H1 (cell line): ENCODE results near the gene MACROH2A1. TPM values are rescaled to one million over a fixed set of nuclear protein-coding genes. Genes with fewer than 3 reads are reported as not detected.

Experiments used
- CTCF ChIA-PET: fragments of 300-600 bp; sonication (Branson Sonifier 250); formaldehyde crosslinking; loops from one replicate; lab custom pipeline; 2021; ENCODE audit not compliant: partially characterized antibody; lab: Charles Lee
- POLR2A ChIA-PET: fragments of 300-600 bp; sonication (Branson Sonifier 250); formaldehyde crosslinking; loops from one replicate; lab custom pipeline; 2021; ENCODE audit warnings: inconsistent platforms; ENCODE audit not compliant: partially characterized antibody; lab: Charles Lee
- DNase-seq, 2 experiments: peaks; one replicate each; pipeline versions ENCODE4 v3.0.0 to v3.0.0-alpha.2; 2010 to 2022; ENCODE audit warnings: low spot score in 2 of 2, low read depth in 1 of 2, mixed read lengths in 1 of 2
- FAIRE-seq: peaks from 2 replicates; lab custom pipeline; 2011; peaks lifted over from hg19 to GRCh38; lab: Jason Lieb, UNC
- H2AFZ ChIP-seq: 2 replicates; pipeline ENCODE4 v1.8.1; 2012; ENCODE audit warnings: low read length, inconsistent platforms
- H2AK5ac ChIP-seq: 2 replicates; pipeline ENCODE4 v1.6.1; 2013; ENCODE audit warnings: low read depth, low read length
- H2BK120ac ChIP-seq: replicated peaks from 2 replicates; pipeline ENCODE3; 2013; ENCODE audit warnings: low read depth, low read length, inconsistent platforms
- H2BK12ac ChIP-seq: 2 replicates; pipeline ENCODE4 v1.6.1; 2013; ENCODE audit warnings: low read depth, low read length
- H2BK15ac ChIP-seq: 2 replicates; pipeline ENCODE4 v1.6.1; 2013; ENCODE audit warnings: low read length
- H2BK20ac ChIP-seq: 2 replicates; pipeline ENCODE4 v1.6.1; 2013; ENCODE audit warnings: low read length
- H2BK5ac ChIP-seq: 2 replicates; pipeline ENCODE4 v1.6.1; 2013; ENCODE audit warnings: low read depth, low read length
- H3K14ac ChIP-seq: 2 replicates; pipeline ENCODE4 v1.6.1; 2013; ENCODE audit warnings: inconsistent platforms; ENCODE audit not compliant: insufficient read length
- H3K18ac ChIP-seq: 2 replicates; pipeline ENCODE4 v1.6.1; 2013; ENCODE audit warnings: low read length; ENCODE audit errors: extremely low read depth
- H3K23ac ChIP-seq: 2 replicates; pipeline ENCODE4 v1.6.1; 2013; ENCODE audit warnings: inconsistent platforms; ENCODE audit not compliant: insufficient read length
- H3K23me2 ChIP-seq: 2 replicates; pipeline ENCODE4 v1.6.1; 2013; ENCODE audit warnings: low read depth, low read length
- H3K27ac ChIP-seq: 2 replicates; pipeline ENCODE4 v1.6.1; 2011; ENCODE audit warnings: low read depth, low read length, inconsistent platforms
- H3K27me3 ChIP-seq, 4 experiments: replicated peaks in 1 of 4; 1 replicate in 1 of 4; 2 replicates in 3 of 4; pipeline versions ENCODE4 v1.6.1 to v1.8.1; 2011 to 2013; ENCODE audit warnings: low read length in 3 of 4, mild to moderate bottlenecking in 3 of 4, inconsistent platforms in 2 of 4, mixed read lengths in 2 of 4, moderate library complexity in 1 of 4; ENCODE audit not compliant: control insufficient read depth in 3 of 4, insufficient read depth in 3 of 4; ENCODE audit errors: extremely low read depth in 1 of 4
- H3K36me3 ChIP-seq, 4 experiments: 2 replicates each; pipeline versions ENCODE4 v1.6.1 to v1.8.1; 2011 to 2013; ENCODE audit warnings: mild to moderate bottlenecking in 4 of 4, low read length in 3 of 4, moderate library complexity in 2 of 4, control low read depth in 1 of 4, inconsistent platforms in 1 of 4; ENCODE audit not compliant: insufficient read depth in 4 of 4, control insufficient read depth in 2 of 4
- H3K4ac ChIP-seq: replicated peaks from 2 replicates; pipeline ENCODE3; 2013; ENCODE audit warnings: low read length, low read depth, mixed read lengths, inconsistent platforms; ENCODE audit not compliant: insufficient read length
- H3K4me1 ChIP-seq, 4 experiments: replicated peaks in 1 of 4; 1 replicate in 1 of 4; 2 replicates in 3 of 4; pipeline versions ENCODE4 v1.6.1 to v1.8.1; 2011 to 2013; ENCODE audit warnings: low read length in 3 of 4, inconsistent platforms in 2 of 4, mixed read lengths in 1 of 4; ENCODE audit not compliant: insufficient read depth in 4 of 4, control insufficient read depth in 3 of 4
- H3K4me2 ChIP-seq, 2 experiments: 2 replicates each; pipeline versions ENCODE4 v1.6.1 to v1.8.1; 2011 to 2013; ENCODE audit warnings: low read depth in 2 of 2, low read length in 2 of 2, control low read depth in 1 of 2, inconsistent platforms in 1 of 2, mild to moderate bottlenecking in 1 of 2; ENCODE audit not compliant: insufficient read depth in 1 of 2
- H3K4me3 ChIP-seq, 4 experiments: fragments of 200-600, 300-600 bp in 1 of 4; sonication (generic), shearing (Covaris generic), sonication (Bioruptor Twin) in 1 of 4; 2 replicates each; pipeline versions ENCODE4 v1.5.1 to v1.8.1; 2011 to 2016; ENCODE audit warnings: low read length in 4 of 4, low read depth in 3 of 4, control low read depth in 2 of 4, inconsistent platforms in 2 of 4, mild to moderate bottlenecking in 2 of 4, mixed read lengths in 1 of 4, moderate library complexity in 1 of 4; ENCODE audit not compliant: insufficient read depth in 2 of 4; ENCODE audit errors: extremely low read depth in 1 of 4
- H3K56ac ChIP-seq: replicated peaks from 2 replicates; pipeline ENCODE3; 2013; ENCODE audit warnings: low read depth, mild to moderate bottlenecking, mixed read lengths, low read length, inconsistent platforms; ENCODE audit not compliant: insufficient read length
- H3K79me1 ChIP-seq: 2 replicates; pipeline ENCODE4 v1.6.1; 2013; ENCODE audit warnings: low read depth, low read length, control low read depth
- H3K79me2 ChIP-seq, 2 experiments: 2 replicates each; pipeline versions ENCODE4 v1.6.1 to v1.8.1; 2012 to 2013; ENCODE audit warnings: low read length in 2 of 2, mild to moderate bottlenecking in 2 of 2, inconsistent platforms in 1 of 2; ENCODE audit not compliant: insufficient read depth in 2 of 2, control insufficient read depth in 1 of 2
- H3K9ac ChIP-seq, 4 experiments: replicated peaks in 1 of 4; 1 replicate in 1 of 4; 2 replicates in 3 of 4; pipeline versions ENCODE4 v1.6.1 to v1.8.1; 2011 to 2013; ENCODE audit warnings: low read depth in 3 of 4, low read length in 3 of 4, control low read depth in 2 of 4, mild to moderate bottlenecking in 2 of 4, moderate library complexity in 2 of 4, inconsistent platforms in 1 of 4; ENCODE audit errors: extremely low read depth in 1 of 4
- H3K9me3 ChIP-seq, 2 experiments: 2 replicates each; pipeline versions ENCODE4 v1.6.1 to v1.8.1; 2012 to 2013; ENCODE audit warnings: mild to moderate bottlenecking in 2 of 2, moderate library complexity in 2 of 2, control low read depth in 1 of 2, inconsistent platforms in 1 of 2, low read depth in 1 of 2, low read length in 1 of 2, mixed read lengths in 1 of 2; ENCODE audit not compliant: insufficient read depth in 2 of 2
- H4K20me1 ChIP-seq, 2 experiments: replicated peaks in 1 of 2; 2 replicates each; pipeline versions ENCODE3 to v1.8.1; 2011 to 2013; ENCODE audit warnings: inconsistent platforms in 2 of 2, low read length in 2 of 2, mild to moderate bottlenecking in 1 of 2; ENCODE audit not compliant: insufficient read depth in 2 of 2, control insufficient read depth in 1 of 2
- H4K5ac ChIP-seq: 2 replicates; pipeline ENCODE4 v1.6.1; 2013; ENCODE audit warnings: low read length, low read depth, mixed read lengths, inconsistent platforms; ENCODE audit not compliant: insufficient read length
- H4K8ac ChIP-seq: 2 replicates; pipeline ENCODE4 v1.8.0; 2013; ENCODE audit warnings: mild to moderate bottlenecking, moderate library complexity, low read length, inconsistent platforms; ENCODE audit not compliant: insufficient read depth; ENCODE audit errors: extremely low read depth
- H4K91ac ChIP-seq: replicated peaks from 2 replicates; pipeline ENCODE3; 2013; ENCODE audit warnings: low read length, mixed read lengths, inconsistent platforms; ENCODE audit not compliant: insufficient read length
- BACH1 ChIP-seq: IDR thresholded peaks from 2 replicates; pipeline ENCODE4 v1.6.1; 2012; ENCODE audit warnings: low read length, improper control_type of control experiment
- CBX5 ChIP-seq: fragments of 300-800, 300-1000 bp; sonication (generic); IDR thresholded peaks from 2 replicates; pipeline ENCODE4 v1.7.1; 2016; ENCODE audit warnings: antibody characterized with exemption, low read length, low read depth
- EZH2 ChIP-seq: fragments of 200-600 bp; sonication (generic); IDR thresholded peaks from 2 replicates; pipeline ENCODE4 v1.7.1; 2012; ENCODE audit warnings: low read depth, mild to moderate bottlenecking, moderate library complexity, low read length, inconsistent platforms; ENCODE audit not compliant: severe bottlenecking
- JUN ChIP-seq: IDR thresholded peaks from 2 replicates; pipeline ENCODE4 v1.6.1; 2011; ENCODE audit warnings: low read depth, mild to moderate bottlenecking, improper control_type of control experiment, low read length
- KDM4A ChIP-seq: IDR thresholded peaks from one replicate; pipeline ENCODE4 v1.7.1; 2012; ENCODE audit warnings: low read depth, mild to moderate bottlenecking, moderate library complexity, low read length, inconsistent platforms; ENCODE audit not compliant: severe bottlenecking
- RBBP5 ChIP-seq: IDR thresholded peaks from 2 replicates; pipeline ENCODE4 v1.7.1; 2012; ENCODE audit warnings: low read depth, mild to moderate bottlenecking, inconsistent platforms, low read length, moderate library complexity, borderline replicate concordance
- RNF2 ChIP-seq: fragments of 200-900, 300-1000 bp; sonication (generic); IDR thresholded peaks from 2 replicates; pipeline ENCODE4 v1.7.1; 2016; ENCODE audit warnings: borderline replicate concordance, low read depth, mild to moderate bottlenecking, antibody characterized with exemption, low read length; ENCODE audit not compliant: poor library complexity, severe bottlenecking; ENCODE audit errors: missing control alignments
- RXRA ChIP-seq: IDR thresholded peaks from 2 replicates; pipeline ENCODE4 v1.6.1; 2011; ENCODE audit warnings: low read depth, mild to moderate bottlenecking, low read length, moderate library complexity; ENCODE audit not compliant: insufficient read depth
- TAF7 ChIP-seq: optimal IDR thresholded peaks from 2 replicates; pipeline ENCODE3; 2011; ENCODE audit warnings: low read depth, mild to moderate bottlenecking, inconsistent platforms, low read length, moderate library complexity, borderline replicate concordance
- WGBS, 2 experiments: shearing (Covaris generic) in 1 of 2; methylation state at CpG; one replicate each; pipeline versions ENCODE4 v1.1.6 to v1.1.7; 2013 to 2015; ENCODE audit warnings: low lambda C conversion rate in 2 of 2, mixed read lengths in 2 of 2, inconsistent platforms in 1 of 2, low coverage in 1 of 2, missing lambda C conversion rate in 1 of 2; ENCODE audit not compliant: insufficient replicate concordance in 2 of 2, insufficient coverage in 1 of 2, insufficient read length in 1 of 2; ENCODE audit errors: extremely low coverage in 1 of 2, missing lambda C conversion rate in 1 of 2; 5-methylcytosine and 5-hydroxymethylcytosine counted together
- polyA plus RNA-seq, 7 experiments: library from polyadenylated mRNA; depleted of rRNA in 3 of 7; stranded (reverse) in 5 of 7; unstranded in 2 of 7; fragments of >200 nt in 5 of 7; fragments of 200-250 nt in 2 of 7; gene quantifications; 1 replicate in 5 of 7; 2 replicates in 1 of 7; 4 replicates in 1 of 7; pipeline versions ENCODE4 v1.2.1 to v1.2.3, GENCODE V29; 2011 to 2013; ENCODE audit warnings: missing spikeins in 2 of 7, mixed read lengths in 2 of 7
- total RNA-seq: library from RNA; stranded (reverse); fragmentation: NEBNext Ultra II Directional; extraction: Animal tissue kit (Norgen Biotek cat#: 25700); gene quantifications from 2 replicates; pipeline ENCODE4 v1.2.1, GENCODE V29; 2021
- TF ChIP-seq, protein P1 (sequence below): IDR thresholded peaks from 2 replicates; pipeline ENCODE4 v1.6.1; 2012; ENCODE audit warnings: inconsistent platforms

Gene MACROH2A1
- total and polyA plus RNA-seq, 2 of the 8 experiments (the other 6 are each of a cell fraction or from before 2014, with no cell fraction given), result 60.0 to 92.3 TPM

DNA sequence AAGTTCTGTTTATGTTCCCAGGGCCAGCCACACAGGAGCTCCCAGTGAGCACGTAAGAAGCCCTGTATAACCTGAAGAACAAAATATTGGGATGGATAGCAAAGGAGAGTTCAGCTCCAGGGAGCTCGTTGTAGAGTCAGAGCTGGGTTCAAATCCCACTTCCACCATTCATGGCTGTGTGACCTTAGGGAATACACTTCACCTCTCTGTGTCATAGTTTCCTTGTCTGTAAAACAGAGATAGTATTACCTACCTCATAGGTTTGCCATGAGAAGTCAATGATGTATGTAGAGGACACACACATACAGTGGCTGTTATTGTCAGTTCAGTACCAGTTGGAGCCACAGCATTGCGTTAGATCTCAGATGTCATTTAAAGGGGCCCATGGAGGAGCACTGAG, 67.4 kb downstream of the MACROH2A1 start:
- Histone ChIP-seq H2AFZ (no peak overlapping the region), H3K9ac (no peak overlapping the region), H3K27me3 (no peaks in the 10 kb centered on the region), H3K4ac (no peak overlapping the region), H2AK5ac (no peak overlapping the region), H2BK5ac (no peak overlapping the region), H3K4me1 (no peaks in the 10 kb centered on the region), H3K23me2 (no peaks in the 10 kb centered on the region), H3K79me1 (no peaks in the 10 kb centered on the region), H4K8ac (no peak overlapping the region), H3K27ac (no peak overlapping the region), H2BK20ac (no peak overlapping the region), H3K9me3 (no peaks in the 10 kb centered on the region), H3K18ac (no peak overlapping the region), H3K56ac (no peak overlapping the region), H3K23ac (no peak overlapping the region), H2BK15ac (no peak overlapping the region), H3K4me2 (no peak overlapping the region), H3K14ac (no peak overlapping the region), H2BK120ac (no peak overlapping the region), H4K91ac (no peak overlapping the region), H3K79me2 (no peaks in the 10 kb centered on the region), H3K4me3 (no peak overlapping the region), H4K5ac (no peak overlapping the region), H3K36me3 (no peaks in the 10 kb centered on the region), H2BK12ac (no peak overlapping the region), H4K20me1 (no peaks in the 10 kb centered on the region)
- DNase-seq (no peak), FAIRE-seq (no peak)
- 90% methylated on average over 3 of the region's 3 CpGs; no CpG with 5 or more reads in 1 of the 2 experiments for WGBS, 2 experiments
- POLR2A ChIA-PET, result no interaction called here
- TF ChIP-seq, protein P1, sequence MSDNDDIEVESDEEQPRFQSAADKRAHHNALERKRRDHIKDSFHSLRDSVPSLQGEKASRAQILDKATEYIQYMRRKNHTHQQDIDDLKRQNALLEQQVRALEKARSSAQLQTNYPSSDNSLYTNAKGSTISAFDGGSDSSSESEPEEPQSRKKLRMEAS, result no peak
- TF ChIP-seq TAF7 (no peak), JUN (no peak), EZH2 (no peak), BACH1 (no peak), RNF2 (no peak), RBBP5 (no peak), RXRA (no peak), CBX5 (no peak), KDM4A (no peak)
- CTCF ChIA-PET, result interaction anchor here (0.6 to 2.6 kb wide), 15 partner anchors 8 to 296 kb away, joined by 3 to 19 read pairs (median 4); no protein-coding TSS in a partner anchor
